ENCODE measurements around the gene TRIM44.

DNA sequence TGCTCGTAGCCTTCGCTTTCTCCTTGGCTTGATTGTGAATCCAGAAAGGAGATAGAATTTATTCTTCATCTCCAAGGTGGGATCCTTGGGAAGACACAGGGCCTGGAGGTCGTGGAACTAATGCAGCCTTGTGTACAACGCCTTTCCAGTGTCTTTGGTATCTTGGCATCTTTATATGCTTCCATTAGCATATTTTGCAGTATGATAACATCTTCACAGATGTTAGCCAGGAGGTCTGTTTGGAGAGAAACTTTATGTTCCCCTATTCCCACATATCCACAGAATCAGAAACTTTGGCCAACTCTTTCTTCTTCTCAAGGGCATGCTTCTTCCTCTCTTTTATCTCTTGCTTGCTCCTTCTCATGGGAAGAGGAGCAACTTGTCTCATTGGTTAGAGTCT is 101.2 kb downstream of the TRIM44 start:
- TF ChIP-seq CTCF (IDR thresholded peaks at IDR 0.05; ENCODE audit: low read length) (no peak), EZH2 (IDR thresholded peaks at IDR 0.05; ENCODE audit: borderline replicate concordance, low read length) (no peak)

Measured in OCI-LY1 (cell line).